Keratinocyte (primary cell): Measurements from ENCODE around the gene CES5A. TPM values are rescaled to one million over a fixed set of nuclear protein-coding genes. Genes with fewer than 3 reads are reported as not detected.

Experiments
- DNase-seq: peaks from one replicate; pipeline ENCODE4 v3.0.0-alpha.2; 2011; ENCODE audit warnings: low read depth, missing footprints, low spot score
- FAIRE-seq: peaks from 2 replicates; lab custom pipeline; 2011; peaks lifted over from hg19 to GRCh38; lab: Jason Lieb, UNC
- H2AFZ ChIP-seq: 2 replicates; pipeline ENCODE4 v1.6.0; 2012; ENCODE audit warnings: low read length, control low read depth, inconsistent platforms; ENCODE audit not compliant: control insufficient read depth
- H3K27ac ChIP-seq: 2 replicates; pipeline ENCODE4 v1.5.1; 2011; ENCODE audit warnings: low read length; ENCODE audit not compliant: control insufficient read depth, insufficient read depth
- H3K27me3 ChIP-seq: 3 replicates; pipeline ENCODE4 v1.6.0; 2011; ENCODE audit warnings: low read length; ENCODE audit not compliant: control insufficient read depth, insufficient read depth; ENCODE audit errors: extremely low read depth
- H3K36me3 ChIP-seq, 2 experiments: 2 replicates in 1 of 2; 3 replicates in 1 of 2; pipeline ENCODE4 v1.5.1; 2011; ENCODE audit warnings: low read length in 2 of 2, mild to moderate bottlenecking in 1 of 2; ENCODE audit not compliant: control insufficient read depth in 2 of 2, insufficient read depth in 2 of 2; ENCODE audit errors: extremely low read depth in 1 of 2
- H3K4me1 ChIP-seq: 3 replicates; pipeline ENCODE4 v1.5.1; 2011; ENCODE audit warnings: low read length; ENCODE audit not compliant: control insufficient read depth, insufficient read depth; ENCODE audit errors: extremely low read depth
- H3K4me2 ChIP-seq: 3 replicates; pipeline ENCODE4 v1.6.0; 2011; ENCODE audit warnings: low read depth, low read length; ENCODE audit not compliant: control insufficient read depth, insufficient read depth; ENCODE audit errors: extremely low read depth
- H3K4me3 ChIP-seq, 3 experiments: fragments of 200-600 bp in 1 of 3; sonication (generic) in 1 of 3; 2 replicates in 2 of 3; 3 replicates in 1 of 3; pipeline ENCODE4 v1.5.1; 2011 to 2016; ENCODE audit warnings: low read length in 3 of 3, mild to moderate bottlenecking in 3 of 3, control low read depth in 2 of 3, inconsistent platforms in 1 of 3, low read depth in 1 of 3, mixed read lengths in 1 of 3, mixed run types in 1 of 3, moderate library complexity in 1 of 3; ENCODE audit not compliant: control insufficient read depth in 2 of 3, insufficient read depth in 2 of 3; ENCODE audit errors: extremely low read depth in 1 of 3
- H3K79me2 ChIP-seq: 2 replicates; pipeline ENCODE4 v1.6.0; 2012; ENCODE audit warnings: low read length; ENCODE audit not compliant: control insufficient read depth, insufficient read depth
- H3K9ac ChIP-seq: 3 replicates; pipeline ENCODE4 v1.6.0; 2011; ENCODE audit warnings: low read length; ENCODE audit not compliant: control insufficient read depth, insufficient read depth; ENCODE audit errors: extremely low read depth
- H3K9me1 ChIP-seq: 3 replicates; pipeline ENCODE4 v1.6.0; 2011; ENCODE audit warnings: low read length; ENCODE audit not compliant: control insufficient read depth, insufficient read depth; ENCODE audit errors: extremely low read depth
- H3K9me3 ChIP-seq: 2 replicates; pipeline ENCODE4 v1.5.1; 2012; ENCODE audit warnings: low read depth, low read length; ENCODE audit not compliant: control insufficient read depth
- H4K20me1 ChIP-seq: 3 replicates; pipeline ENCODE4 v1.6.0; 2011; ENCODE audit warnings: low read length; ENCODE audit not compliant: control insufficient read depth, insufficient read depth; ENCODE audit errors: extremely low read depth
- CTCF ChIP-seq, 3 experiments: IDR thresholded peaks in 1 of 3; conservative IDR thresholded peaks in 1 of 3; optimal IDR thresholded peaks in 1 of 3; 2 replicates in 2 of 3; 3 replicates in 1 of 3; pipeline versions ENCODE3 to v1.5.1; 2011; ENCODE audit warnings: low read length in 3 of 3, mild to moderate bottlenecking in 3 of 3, moderate library complexity in 2 of 3, control low read depth in 1 of 3, inconsistent platforms in 1 of 3; ENCODE audit not compliant: insufficient read depth in 2 of 3; ENCODE audit errors: extremely low read depth in 1 of 3
- EZH2 ChIP-seq: IDR thresholded peaks from one replicate; pipeline ENCODE4 v1.6.1; 2012; ENCODE audit warnings: inconsistent platforms, mild to moderate bottlenecking, low read length, moderate library complexity
- dilution Hi-C: fragments of 300-500 bp; cut with MboI; formaldehyde crosslinking; loops from one replicate; pipeline ENCODE4 v1.7.0; 2020; ENCODE audit warnings: low sequenced_read_pairs; ENCODE audit not compliant: extremely low pct_ligation_motif_present
- polyA plus RNA-seq, 5 experiments: library from polyadenylated mRNA; depleted of rRNA in 3 of 5; stranded (reverse) in 3 of 5; stranded (forward) in 1 of 5; unstranded in 1 of 5; fragments of >200 nt; gene quantifications; 1 replicate in 1 of 5; 2 replicates in 3 of 5; 3 replicates in 1 of 5; pipeline versions ENCODE4 v1.2.1 to v1.2.3, GENCODE V29; 2011 to 2012; ENCODE audit warnings: missing spikeins in 2 of 5, low read depth in 1 of 5, low replicate concordance in 1 of 5

The CES5A gene
- polyA plus RNA-seq, 1 donor (not counting 4 experiments of a cell fraction or from before 2014, with no cell fraction given), result not detected

GRCh38 chr16:55889518-55889917, 14.3 kb upstream of the CES5A start:
- DNase-seq, result no peak
- Histone ChIP-seq H2AFZ (no peak overlapping the region), H4K20me1 (no peaks in the 10 kb centered on the region), H3K9ac (no peak overlapping the region), H3K9me1 (no peaks in the 10 kb centered on the region), H3K4me1 (no peaks in the 10 kb centered on the region), H3K27ac (no peak overlapping the region), H3K4me2 (no peak overlapping the region), H3K36me3 (no peaks in the 10 kb centered on the region), H3K4me3 (no peak overlapping the region), H3K9me3 (peaks cover 2% of the 10 kb centered on the region), H3K79me2 (no peaks in the 10 kb centered on the region), H3K27me3 (no peaks in the 10 kb centered on the region)
- no peak for TF ChIP-seq CTCF (optimal IDR thresholded peaks at IDR 0.05 in 1 of 3, IDR thresholded peaks at IDR 0.05 in 1 of 3, conservative IDR thresholded peaks at IDR 0.05 in 1 of 3; ENCODE audit: extremely low read depth in 1 of 3, insufficient read depth in 2 of 3, low read length in 3 of 3)
- no peak for TF ChIP-seq EZH2
- no peak for FAIRE-seq
- dilution Hi-C loops, result no loop called here

GRCh38 chr16:55888546-55888945, 13.4 kb upstream of the CES5A start:
- Histone ChIP-seq H3K9ac (no peak overlapping the region), H3K4me2 (no peak overlapping the region), H3K4me3 (no peak overlapping the region), H3K79me2 (no peaks in the 10 kb centered on the region), H3K9me3 (peaks cover 2% of the 10 kb centered on the region), H3K27me3 (no peaks in the 10 kb centered on the region), H3K36me3 (no peaks in the 10 kb centered on the region), H3K27ac (no peak overlapping the region), H3K4me1 (no peaks in the 10 kb centered on the region), H2AFZ (no peak overlapping the region), H3K9me1 (no peaks in the 10 kb centered on the region), H4K20me1 (no peaks in the 10 kb centered on the region)
- dilution Hi-C loops, result no loop called here
- FAIRE-seq (no peak), DNase-seq (no peak)
- TF ChIP-seq CTCF (optimal IDR thresholded peaks at IDR 0.05 in 1 of 3, IDR thresholded peaks at IDR 0.05 in 1 of 3, conservative IDR thresholded peaks at IDR 0.05 in 1 of 3; ENCODE audit: extremely low read depth in 1 of 3, insufficient read depth in 2 of 3, low read length in 3 of 3) (no peak), EZH2 (no peak)
